HEK293 (cell line): ENCODE data around the gene FADS6.

Experiments
- CTCF ChIP-seq: fragments of 450-650 bp; formaldehyde crosslinking; IDR thresholded peaks from 2 replicates; pipeline ENCODE4 v1.5.1; 2016; ENCODE audit warnings: missing biosample characterization, missing genetic modification characterization
- SP7 ChIP-seq: fragments of 450-650 bp; formaldehyde crosslinking; IDR thresholded peaks from 2 replicates; pipeline ENCODE4 v1.5.1; 2016; ENCODE audit warnings: missing biosample characterization, missing genetic modification characterization
- ZNF280D ChIP-seq: fragments of 450-650 bp; formaldehyde crosslinking; IDR thresholded peaks from 2 replicates; pipeline ENCODE4 v1.5.1; 2016; ENCODE audit warnings: missing biosample characterization, missing genetic modification characterization
- ZNF555 ChIP-seq: fragments of 450-650 bp; formaldehyde crosslinking; conservative IDR thresholded peaks from 2 replicates; pipeline ENCODE4 v1.5.1; 2017; ENCODE audit warnings: missing biosample characterization, mild to moderate bottlenecking, missing genetic modification characterization, inconsistent platforms
- ZNF777 ChIP-seq: fragments of 450-650 bp; formaldehyde crosslinking; IDR thresholded peaks from 2 replicates; pipeline ENCODE4 v1.5.1; 2017; ENCODE audit warnings: missing biosample characterization, missing genetic modification characterization, borderline replicate concordance

GRCh38 chr17:74930535-74931036 lies 37.2 kb upstream of the FADS6 start:
- TF ChIP-seq ZNF555 (tag by site-specific recombination) (no peak), SP7 (tag by site-specific recombination) (no peak), ZNF280D (tag by site-specific recombination) (no peak), CTCF (tag by site-specific recombination) (no peak), ZNF777 (tag by site-specific recombination) (no peak)
